Measurements from ENCODE around the gene DEXI.

DEXI gene

GRCh38 chr16:10916534-10916933 is 25.7 kb downstream of the DEXI start:
- TF ChIP-seq CTCF (conservative IDR thresholded peaks at IDR 0.05): no peak
- no peak for TF ChIP-seq ZFX (IDR thresholded peaks at IDR 0.05)
- H3K27ac ChIP-seq: no peak overlapping the region

GRCh38 chr16:10911267-10911666 is 31.0 kb downstream of the DEXI start:
- no peak overlapping the region for H3K27ac ChIP-seq
- TF ChIP-seq ZFX (IDR thresholded peaks at IDR 0.05): no peak
- no peak for TF ChIP-seq CTCF (conservative IDR thresholded peaks at IDR 0.05)

- TF ChIP-seq CTCF (conservative IDR thresholded peaks at IDR 0.05) (no peak), ZFX (IDR thresholded peaks at IDR 0.05) (no peak)
- no peak overlapping the region for H3K27ac ChIP-seq
Measured at GRCh38 chr16:10907757-10908045, 34.6 kb downstream of the DEXI start.

- no peak overlapping the region for H3K27ac ChIP-seq
- no peak for TF ChIP-seq CTCF (conservative IDR thresholded peaks at IDR 0.05)
- TF ChIP-seq ZFX (IDR thresholded peaks at IDR 0.05): no peak
Measured at GRCh38 chr16:10906914-10907756, 35.1 kb downstream of the DEXI start.

GRCh38 chr16:10906482-10906881 is 35.8 kb downstream of the DEXI start:
- TF ChIP-seq ZFX (IDR thresholded peaks at IDR 0.05): no peak
- no peak for TF ChIP-seq CTCF (conservative IDR thresholded peaks at IDR 0.05)
- H3K27ac ChIP-seq: no peak overlapping the region

- TF ChIP-seq ZFX (IDR thresholded peaks at IDR 0.05) (no peak), CTCF (conservative IDR thresholded peaks at IDR 0.05) (no peak)
- no peak overlapping the region for H3K27ac ChIP-seq
Measured at GRCh38 chr16:10902999-10903398, 39.3 kb downstream of the DEXI start.

- no peak overlapping the region for H3K27ac ChIP-seq
- TF ChIP-seq CTCF (conservative IDR thresholded peaks at IDR 0.05) (no peak), ZFX (IDR thresholded peaks at IDR 0.05) (no peak)
Measured at GRCh38 chr16:10897134-10897533, 45.1 kb downstream of the DEXI start.
